IPS-15b (cell line): ENCODE results near the gene SOX30.
A peak's percentile ranks its signal among the peaks of the same experiment; 100 is the strongest.
"Not testable (repeated sequence)": the region's sequence is repeated elsewhere in the genome, so short reads cannot be mapped to it uniquely, and the experiment has no call there.

Experiments used
- H3K27me3 ChIP-seq: one replicate; pipeline ENCODE4 v1.6.1; 2013; ENCODE audit warnings: low read length; ENCODE audit not compliant: control insufficient read depth, insufficient read depth
- H3K36me3 ChIP-seq: one replicate; pipeline ENCODE4 v1.6.1; 2013; ENCODE audit warnings: low read length; ENCODE audit not compliant: control insufficient read depth, insufficient read depth
- H3K4me1 ChIP-seq: one replicate; pipeline ENCODE4 v1.6.1; 2013; ENCODE audit warnings: mild to moderate bottlenecking, low read length; ENCODE audit not compliant: control insufficient read depth, insufficient read depth
- H3K4me3 ChIP-seq: one replicate; pipeline ENCODE4 v1.5.1; 2013; ENCODE audit warnings: low read depth, low read length
- H3K9ac ChIP-seq: one replicate; pipeline ENCODE4 v1.6.1; 2013; ENCODE audit warnings: low read depth, mild to moderate bottlenecking, low read length
- H3K9me3 ChIP-seq: one replicate; pipeline ENCODE4 v1.6.1; 2013; ENCODE audit warnings: mild to moderate bottlenecking, low read length; ENCODE audit not compliant: control insufficient read depth, insufficient read depth

Gene SOX30

DNA sequence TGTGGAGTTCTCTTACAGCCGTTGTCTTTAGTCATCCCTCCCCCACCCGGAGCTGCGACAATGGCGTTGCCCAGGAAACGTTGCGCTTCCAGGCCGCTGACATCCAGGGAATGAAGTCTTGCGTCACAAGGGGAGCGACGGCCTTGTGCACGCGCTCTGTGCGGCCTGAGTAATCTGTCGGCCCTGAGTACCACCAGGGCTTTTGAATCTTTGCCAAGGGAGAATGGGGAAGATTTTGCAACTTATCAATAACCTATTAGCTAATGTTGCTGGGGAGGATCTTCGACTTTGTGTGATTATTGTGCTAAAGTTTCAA, at the start of gene SOX30:
Gene SOX30 (minus strand): TSS at position 62 of the 316 bp plus-strand sequence. CDS start 360 bp downstream, outside the sequence.
- no peaks in the 10 kb centered on the region for H3K9me3 ChIP-seq
- no peak within 1 kb of the TSS for H3K9ac ChIP-seq
- H3K4me3 ChIP-seq, result peak within 1 kb of the TSS; percentile 50
- H3K36me3 ChIP-seq, result no peaks in the 10 kb centered on the region
- peaks cover 10% of the 10 kb centered on the region for H3K27me3 ChIP-seq
- no peaks in the 10 kb centered on the region for H3K4me1 ChIP-seq

DNA sequence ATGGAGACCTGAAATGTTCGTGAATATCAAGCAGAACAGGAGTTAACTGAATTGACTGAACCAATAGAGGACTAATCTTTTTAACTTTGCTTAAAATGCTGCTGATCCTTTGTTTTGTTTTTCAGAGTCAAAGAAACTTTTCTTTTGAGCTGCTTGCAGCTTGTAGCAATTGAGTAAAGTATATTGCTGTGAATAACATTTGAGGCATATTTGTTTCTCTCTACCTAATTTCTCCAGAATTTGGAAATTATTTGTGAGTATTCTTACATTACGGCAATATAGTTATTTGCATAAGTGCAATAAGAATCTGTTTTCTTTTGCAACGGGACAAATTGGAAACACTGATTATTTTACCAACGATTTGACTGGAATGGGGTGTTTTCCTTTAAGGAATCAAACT, 46.4 kb upstream of the SOX30 start:
- not testable (repeated sequence) for H3K4me3 ChIP-seq, H3K9me3 ChIP-seq

GRCh38 chr5:157696154-157696553, 43.9 kb upstream of the SOX30 start:
- not testable (repeated sequence) for H3K9ac ChIP-seq, H3K27me3 ChIP-seq, H3K4me1 ChIP-seq, H3K9me3 ChIP-seq, H3K36me3 ChIP-seq, H3K4me3 ChIP-seq

More for the DNA sequence above, 46.4 kb upstream of the SOX30 start:
- not testable (repeated sequence) for H3K27me3 ChIP-seq, H3K4me1 ChIP-seq, H3K36me3 ChIP-seq, H3K9ac ChIP-seq

DNA sequence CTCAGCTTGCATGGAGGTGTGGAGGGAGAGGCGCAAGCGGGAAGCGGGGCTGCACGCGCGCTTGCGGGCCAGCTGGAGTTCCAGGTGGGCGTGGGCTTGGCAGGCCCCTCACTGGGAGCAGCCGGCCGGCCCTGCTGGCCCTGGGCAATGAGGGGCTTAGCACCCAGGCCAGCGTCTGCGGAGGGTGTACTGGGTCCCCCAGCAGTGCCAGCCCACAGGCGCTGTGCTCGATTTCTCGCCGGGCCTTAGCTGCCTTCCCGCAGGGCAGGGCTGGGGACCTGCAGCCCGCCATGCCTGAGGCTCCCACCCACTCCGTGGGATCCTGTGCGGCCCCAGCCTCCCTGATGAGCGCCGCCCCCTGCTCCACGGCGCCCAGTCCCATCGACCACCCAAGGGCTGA, 41.6 kb upstream of the SOX30 start:
- H3K9me3 ChIP-seq, H3K4me1 ChIP-seq, H3K9ac ChIP-seq, H3K4me3 ChIP-seq, H3K27me3 ChIP-seq, H3K36me3 ChIP-seq: not testable (repeated sequence)

GRCh38 chr5:157690690-157691433, 38.6 kb upstream of the SOX30 start:
- H3K36me3 ChIP-seq, result no peaks in the 10 kb centered on the region
- H3K4me1 ChIP-seq, result no peaks in the 10 kb centered on the region
- H3K27me3 ChIP-seq, result no peaks in the 10 kb centered on the region
- H3K9me3 ChIP-seq, result no peaks in the 10 kb centered on the region
- H3K4me3 ChIP-seq, result no peak overlapping the region
- no peak overlapping the region for H3K9ac ChIP-seq

DNA sequence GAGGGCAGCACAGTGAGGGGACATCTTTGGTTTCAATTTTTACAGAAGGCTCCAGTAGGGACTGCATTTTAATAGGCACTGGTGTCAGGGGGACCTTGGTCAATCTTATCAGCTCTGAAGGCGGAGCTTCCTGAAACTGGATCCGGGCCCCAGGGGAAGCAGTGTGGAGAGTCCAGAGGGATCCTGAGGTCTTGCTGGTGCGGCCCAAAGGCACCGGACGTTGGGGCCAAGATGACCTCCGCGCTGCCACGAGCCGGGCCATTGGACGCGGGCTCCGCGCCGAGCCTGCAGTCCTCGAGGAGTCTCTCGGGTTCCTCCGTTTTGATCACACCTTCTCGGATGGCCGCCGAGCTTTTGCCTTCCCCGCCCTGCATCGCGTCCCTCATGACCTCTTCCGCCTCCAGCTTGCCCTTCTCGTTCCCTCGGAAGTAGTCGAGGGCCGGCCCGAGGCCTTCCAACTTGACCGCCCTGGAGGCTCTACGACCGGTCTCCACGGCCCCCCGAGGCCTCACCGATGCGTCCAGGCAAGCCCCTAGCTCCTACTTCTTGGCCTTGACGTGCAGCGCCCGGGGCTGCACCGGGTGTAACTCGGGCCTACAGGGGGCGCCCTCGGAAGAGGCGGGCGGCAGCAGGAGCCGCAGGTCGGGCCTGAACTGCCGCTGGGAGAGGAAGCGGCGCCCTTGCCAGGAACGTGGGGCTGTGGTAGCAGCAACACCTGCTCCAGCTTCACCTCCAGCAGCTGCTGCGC, 37.9 kb upstream of the SOX30 start:
- Histone ChIP-seq H3K27me3 (no peaks in the 10 kb centered on the region), H3K36me3 (no peaks in the 10 kb centered on the region), H3K9ac (no peak overlapping the region), H3K9me3 (no peaks in the 10 kb centered on the region), H3K4me3 (no peak overlapping the region), H3K4me1 (no peaks in the 10 kb centered on the region)

GRCh38 chr5:157687198-157687554, 34.9 kb upstream of the SOX30 start:
- no peaks in the 10 kb centered on the region for H3K4me1 ChIP-seq
- no peak overlapping the region for H3K4me3 ChIP-seq
- H3K9ac ChIP-seq, result no peak overlapping the region
- H3K27me3 ChIP-seq, result no peaks in the 10 kb centered on the region
- no peaks in the 10 kb centered on the region for H3K9me3 ChIP-seq
- H3K36me3 ChIP-seq, result no peaks in the 10 kb centered on the region

GRCh38 chr5:157686276-157687197, 34.3 kb upstream of the SOX30 start:
- not testable (repeated sequence) for H3K4me1 ChIP-seq, H3K36me3 ChIP-seq, H3K9ac ChIP-seq, H3K4me3 ChIP-seq, H3K9me3 ChIP-seq, H3K27me3 ChIP-seq

DNA sequence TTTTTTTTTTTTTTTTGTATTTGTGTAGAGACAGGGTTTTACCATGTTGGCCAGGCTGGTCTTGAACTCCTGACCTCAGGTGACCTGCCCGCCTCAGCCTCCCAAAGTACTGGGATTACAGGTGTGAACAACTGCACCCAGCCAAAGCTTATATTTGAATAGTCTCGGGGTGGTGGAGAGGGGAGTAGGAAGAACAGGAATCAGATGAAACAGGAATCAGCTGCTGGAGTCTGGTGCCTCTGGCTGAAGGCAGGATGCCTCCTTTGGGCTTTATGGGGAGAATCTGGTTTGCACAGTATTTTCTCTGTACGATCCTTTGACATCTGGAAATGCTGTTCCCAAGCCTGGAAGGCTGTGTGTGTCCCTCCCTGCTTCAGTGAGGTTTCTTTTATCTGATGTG, 30.0 kb upstream of the SOX30 start:
- Histone ChIP-seq H3K4me3 (no peak overlapping the region), H3K27me3 (no peaks in the 10 kb centered on the region), H3K36me3 (no peaks in the 10 kb centered on the region), H3K4me1 (no peaks in the 10 kb centered on the region), H3K9me3 (no peaks in the 10 kb centered on the region), H3K9ac (no peak overlapping the region)

DNA sequence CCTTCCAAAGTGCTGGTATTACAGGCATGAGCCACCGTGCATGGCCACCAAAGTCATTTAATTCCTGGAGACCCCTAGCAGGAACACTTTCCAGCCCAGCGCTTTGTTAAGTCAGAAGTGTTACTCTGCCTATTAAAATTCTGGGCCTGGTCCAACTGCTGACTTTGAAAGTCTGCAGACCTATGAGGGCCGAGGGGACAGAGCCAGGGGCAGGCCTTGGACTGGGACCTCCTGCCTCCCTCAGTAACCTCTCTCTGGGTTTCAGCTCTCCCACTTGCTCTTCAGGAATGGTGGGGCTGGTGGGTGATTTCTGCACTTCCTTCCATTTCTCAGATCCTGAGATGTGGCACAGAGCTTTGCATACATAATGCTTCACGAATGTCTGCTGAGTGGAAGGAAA, 28.8 kb upstream of the SOX30 start:
- no peaks in the 10 kb centered on the region for H3K4me1 ChIP-seq
- H3K4me3 ChIP-seq, result no peak overlapping the region
- no peak overlapping the region for H3K9ac ChIP-seq
- H3K9me3 ChIP-seq, result no peaks in the 10 kb centered on the region
- H3K36me3 ChIP-seq, result no peaks in the 10 kb centered on the region
- H3K27me3 ChIP-seq, result no peaks in the 10 kb centered on the region

- Histone ChIP-seq H3K4me1 (no peaks in the 10 kb centered on the region), H3K4me3 (no peak overlapping the region), H3K9ac (no peak overlapping the region), H3K9me3 (no peaks in the 10 kb centered on the region), H3K36me3 (no peaks in the 10 kb centered on the region), H3K27me3 (no peaks in the 10 kb centered on the region)
These were observed 28.0 kb upstream of the SOX30 start for GRCh38 chr5:157680239-157680638.
